ENCODE measurements around the gene SLC10A3. TPM values are rescaled to one million over a fixed set of nuclear protein-coding genes. Genes with fewer than 3 reads are reported as not detected.

SLC10A3 gene
- total and polyA plus RNA-seq, 2 of the 13 experiments (the other 11 are each of a cell fraction or from before 2014, with no cell fraction given), result 10.1 to 11.5 TPM

GRCh38 chrX:154532690-154533089 lies 42.3 kb upstream of the SLC10A3 start:
- no peak for TF ChIP-seq SP140L (CRISPR knock-in tag; IDR thresholded peaks at IDR 0.05; ENCODE audit: borderline replicate concordance)
- TF ChIP-seq RNF219 (CRISPR knock-in tag; IDR thresholded peaks at IDR 0.05), result no peak
- no peak for TF ChIP-seq ZSCAN25 (CRISPR knock-in tag; IDR thresholded peaks at IDR 0.05)
- no peak for TF ChIP-seq ZNF782 (CRISPR knock-in tag; IDR thresholded peaks at IDR 0.05; ENCODE audit: borderline replicate concordance)
- TF ChIP-seq TFE3 (CRISPR knock-in tag; IDR thresholded peaks at IDR 0.05), result no peak
- no peak for TF ChIP-seq SALL1 (CRISPR knock-in tag; IDR thresholded peaks at IDR 0.05)
- no peak for TF ChIP-seq ZNF550 (CRISPR knock-in tag; IDR thresholded peaks at IDR 0.05; ENCODE audit: borderline replicate concordance)
- no peak for TF ChIP-seq NR3C1 (CRISPR knock-in tag; IDR thresholded peaks at IDR 0.05)
- no peak for TF ChIP-seq ZNF576 (CRISPR knock-in tag; IDR thresholded peaks at IDR 0.05)
- POLR2A ChIA-PET, result interaction anchor here (0.9 to 1.1 kb wide), 2 partner anchors 11 to 123 kb away, joined by 3 read pairs; partner anchors contain the start of gene DNASE1L1
- no TSS peak for BruUV-seq (replicated peaks)
- H3K27me3 ChIP-seq (ENCODE audit: control insufficient read depth in 1 of 2, insufficient read depth in 2 of 2, low read length in 2 of 2), result no peaks in the 10 kb centered on the region
- CTCF ChIA-PET (ENCODE audit: low intra/inter-chr PET ratio, low total read pairs), result no interaction called here
- intact Hi-C loops (cut with micrococcal nuclease; ENCODE audit: unreplicated experiment) (no loop called here), in situ Hi-C loops (cut with HindIII; ENCODE audit: extremely low pct_ligation_motif_present, low pct_unique_long_range_greater_than_20kb) (loop anchor here (25.0 kb wide), 1 partner anchor 120 kb away; the partner anchor contains the start of genes DNASE1L1 and TAFAZZIN)
- FAIRE-seq (no peak), DNase-seq (ENCODE audit: low spot score) (no peak), ATAC-seq (no peak)
- no peak overlapping the region for H3K9ac ChIP-seq (ENCODE audit: insufficient read depth, low read depth, low read length)
- H2AFZ ChIP-seq (ENCODE audit: low read length), result no peak overlapping the region
- WGBS (ENCODE audit: low lambda C conversion rate), result 100% methylated on average over 10 of the region's 23 CpGs
- H3K27ac ChIP-seq (ENCODE audit: extremely low read length, insufficient read depth, low read length), result no peak overlapping the region
- H4K20me1 ChIP-seq (ENCODE audit: insufficient read depth, low read length), result no peaks in the 10 kb centered on the region
- H3K9me3 ChIP-seq (ENCODE audit: low read length), result no peaks in the 10 kb centered on the region
- H3K4me1 ChIP-seq (ENCODE audit: insufficient read depth, low read length), result peaks cover 25% of the 10 kb centered on the region
- H3K36me3 ChIP-seq (replicated peaks in 1 of 2; ENCODE audit: control insufficient read depth in 1 of 2, insufficient read depth in 2 of 2, low read length in 2 of 2), result peaks cover 4 to 13% of the 10 kb centered on the region in 2 experiments; a peak in 3 of 5 replicates
- H3K4me2 ChIP-seq (ENCODE audit: low read depth, low read length), result no peak overlapping the region
- no peak overlapping the region for H3K4me3 ChIP-seq (replicated peaks in 1 of 3; ENCODE audit: insufficient read depth in 1 of 3, low read depth in 2 of 3, low read length in 3 of 3)
- no peaks in the 10 kb centered on the region for H3K79me2 ChIP-seq (ENCODE audit: insufficient read depth, low read length)

All from HepG2 (cell line).